ENCODE measurements around the gene RAP2C. TPM values are rescaled to one million over a fixed set of nuclear protein-coding genes. Genes with fewer than 3 reads are reported as not detected.

RAP2C gene
- total RNA-seq, 1 experiment from 2014 or later: 43.0 TPM

GRCh38 chrX:132216806-132217202 is 2.4 kb downstream of the RAP2C start:
- H3K9me3 ChIP-seq (replicated peaks): no peaks in the 10 kb centered on the region
- peak overlapping the region; percentile 92 for H3K27ac ChIP-seq
- no peak for DNase-seq (ENCODE audit: low read depth in 1 of 2, low spot score in 2 of 2)
- no peaks in the 10 kb centered on the region for H3K27me3 ChIP-seq (replicated peaks)
- H3K36me3 ChIP-seq: peaks cover 18% of the 10 kb centered on the region
- peak overlapping the region; percentile 81 for H3K4me3 ChIP-seq
- H3K4me1 ChIP-seq (replicated peaks): no peaks in the 10 kb centered on the region; the same call in 1 of the 2 replicates

GRCh38 chrX:132216283-132216682 is 3.0 kb downstream of the RAP2C start:
- no peak for DNase-seq (ENCODE audit: low read depth in 1 of 2, low spot score in 2 of 2)
- Histone ChIP-seq H3K27me3 (replicated peaks) (no peaks in the 10 kb centered on the region), H3K36me3 (peaks cover 18% of the 10 kb centered on the region), H3K4me3 (peak overlapping the region; percentile 81), H3K27ac (no peak overlapping the region), H3K9me3 (replicated peaks) (no peaks in the 10 kb centered on the region), H3K4me1 (replicated peaks) (no peaks in the 10 kb centered on the region; the same call in 1 of the 2 replicates)

GRCh38 chrX:132214518-132214917 is 4.7 kb downstream of the RAP2C start:
- no peak for DNase-seq (ENCODE audit: low read depth in 1 of 2, low spot score in 2 of 2)
- Histone ChIP-seq H3K9me3 (replicated peaks) (no peaks in the 10 kb centered on the region), H3K4me3 (no peak overlapping the region), H3K27ac (no peak overlapping the region), H3K27me3 (replicated peaks) (no peaks in the 10 kb centered on the region), H3K4me1 (replicated peaks) (no peaks in the 10 kb centered on the region; the same call in 1 of the 2 replicates), H3K36me3 (peaks cover 18% of the 10 kb centered on the region)

GRCh38 chrX:132209527-132209926 is 9.7 kb downstream of the RAP2C start:
- H3K9me3 ChIP-seq (replicated peaks): no peaks in the 10 kb centered on the region
- no peak overlapping the region for H3K4me3 ChIP-seq
- H3K36me3 ChIP-seq: peaks cover 16% of the 10 kb centered on the region
- no peaks in the 10 kb centered on the region for H3K4me1 ChIP-seq (replicated peaks)
- H3K27ac ChIP-seq: no peak overlapping the region
- no peaks in the 10 kb centered on the region for H3K27me3 ChIP-seq (replicated peaks)
- no peak for DNase-seq (ENCODE audit: low read depth in 1 of 2, low spot score in 2 of 2)

GRCh38 chrX:132208422-132208821 is 10.8 kb downstream of the RAP2C start:
- DNase-seq (ENCODE audit: low read depth in 1 of 2, low spot score in 2 of 2): no peak
- Histone ChIP-seq H3K4me3 (no peak overlapping the region), H3K27me3 (replicated peaks) (no peaks in the 10 kb centered on the region), H3K4me1 (replicated peaks) (no peaks in the 10 kb centered on the region), H3K27ac (no peak overlapping the region), H3K36me3 (peaks cover 9% of the 10 kb centered on the region), H3K9me3 (replicated peaks) (no peaks in the 10 kb centered on the region)

- Histone ChIP-seq H3K27ac (no peak overlapping the region), H3K27me3 (replicated peaks) (no peaks in the 10 kb centered on the region), H3K9me3 (replicated peaks) (no peaks in the 10 kb centered on the region), H3K36me3 (peaks cover 7% of the 10 kb centered on the region), H3K4me1 (replicated peaks) (no peaks in the 10 kb centered on the region), H3K4me3 (no peak overlapping the region)
- DNase-seq (ENCODE audit: low read depth in 1 of 2, low spot score in 2 of 2): no peak
Measured at GRCh38 chrX:132207996-132208395, 11.3 kb downstream of the RAP2C start.

GRCh38 chrX:132206259-132206658 is 13.0 kb downstream of the RAP2C start:
- Histone ChIP-seq H3K27me3 (replicated peaks) (no peaks in the 10 kb centered on the region), H3K27ac (no peak overlapping the region), H3K36me3 (no peaks in the 10 kb centered on the region), H3K9me3 (replicated peaks) (no peaks in the 10 kb centered on the region), H3K4me3 (no peak overlapping the region), H3K4me1 (replicated peaks) (no peaks in the 10 kb centered on the region)
- DNase-seq (ENCODE audit: low read depth in 1 of 2, low spot score in 2 of 2): no peak

- Histone ChIP-seq H3K4me3 (no peak overlapping the region), H3K36me3 (no peaks in the 10 kb centered on the region), H3K27me3 (replicated peaks) (no peaks in the 10 kb centered on the region), H3K9me3 (replicated peaks) (no peaks in the 10 kb centered on the region), H3K4me1 (replicated peaks) (no peaks in the 10 kb centered on the region), H3K27ac (no peak overlapping the region)
- DNase-seq (ENCODE audit: low read depth in 1 of 2, low spot score in 2 of 2): no peak
Measured at GRCh38 chrX:132204629-132205028, 14.6 kb downstream of the RAP2C start.

- Histone ChIP-seq H3K4me3 (no peak overlapping the region), H3K4me1 (replicated peaks) (no peaks in the 10 kb centered on the region), H3K27me3 (replicated peaks) (no peaks in the 10 kb centered on the region), H3K36me3 (no peaks in the 10 kb centered on the region), H3K27ac (no peak overlapping the region), H3K9me3 (replicated peaks) (no peaks in the 10 kb centered on the region)
- no peak for DNase-seq (ENCODE audit: low read depth in 1 of 2, low spot score in 2 of 2)
Measured at GRCh38 chrX:132200976-132201375, 18.3 kb downstream of the RAP2C start.

GRCh38 chrX:132199941-132200340 is 19.3 kb downstream of the RAP2C start:
- H3K36me3 ChIP-seq: no peaks in the 10 kb centered on the region
- no peaks in the 10 kb centered on the region for H3K4me1 ChIP-seq (replicated peaks)
- H3K27ac ChIP-seq: no peak overlapping the region
- no peaks in the 10 kb centered on the region for H3K9me3 ChIP-seq (replicated peaks)
- H3K4me3 ChIP-seq: no peak overlapping the region
- no peak for DNase-seq (ENCODE audit: low read depth in 1 of 2, low spot score in 2 of 2)
- H3K27me3 ChIP-seq (replicated peaks): no peaks in the 10 kb centered on the region

- Histone ChIP-seq H3K27ac (no peak overlapping the region), H3K4me3 (no peak overlapping the region), H3K36me3 (no peaks in the 10 kb centered on the region), H3K4me1 (replicated peaks) (no peaks in the 10 kb centered on the region), H3K27me3 (replicated peaks) (no peaks in the 10 kb centered on the region), H3K9me3 (replicated peaks) (no peaks in the 10 kb centered on the region)
- DNase-seq (ENCODE audit: low read depth in 1 of 2, low spot score in 2 of 2): no peak
Measured at GRCh38 chrX:132193872-132194574, 25.2 kb downstream of the RAP2C start.

- no peaks in the 10 kb centered on the region for H3K4me1 ChIP-seq (replicated peaks)
- H3K4me3 ChIP-seq: no peak overlapping the region
- H3K27ac ChIP-seq: no peak overlapping the region
- H3K27me3 ChIP-seq (replicated peaks): no peaks in the 10 kb centered on the region
- H3K9me3 ChIP-seq (replicated peaks): no peaks in the 10 kb centered on the region
- DNase-seq (ENCODE audit: low read depth in 1 of 2, low spot score in 2 of 2): no peak
- no peaks in the 10 kb centered on the region for H3K36me3 ChIP-seq
Measured at GRCh38 chrX:132191938-132192337, 27.3 kb downstream of the RAP2C start.

- DNase-seq (ENCODE audit: low read depth in 1 of 2, low spot score in 2 of 2): no peak
- Histone ChIP-seq H3K36me3 (no peaks in the 10 kb centered on the region), H3K27me3 (replicated peaks) (no peaks in the 10 kb centered on the region), H3K27ac (no peak overlapping the region), H3K9me3 (replicated peaks) (no peaks in the 10 kb centered on the region), H3K4me3 (no peak overlapping the region), H3K4me1 (replicated peaks) (no peaks in the 10 kb centered on the region)
Measured at GRCh38 chrX:132188175-132188574, 31.1 kb downstream of the RAP2C start.

- Histone ChIP-seq H3K36me3 (no peaks in the 10 kb centered on the region), H3K27ac (no peak overlapping the region), H3K9me3 (replicated peaks) (no peaks in the 10 kb centered on the region), H3K4me1 (replicated peaks) (no peaks in the 10 kb centered on the region), H3K4me3 (no peak overlapping the region), H3K27me3 (replicated peaks) (no peaks in the 10 kb centered on the region)
- no peak for DNase-seq (ENCODE audit: low read depth in 1 of 2, low spot score in 2 of 2)
Measured at GRCh38 chrX:132187451-132187850, 31.8 kb downstream of the RAP2C start.

GRCh38 chrX:132184871-132185270 is 34.4 kb downstream of the RAP2C start:
- no peak for DNase-seq (ENCODE audit: low read depth in 1 of 2, low spot score in 2 of 2)
- Histone ChIP-seq H3K27ac (no peak overlapping the region), H3K9me3 (replicated peaks) (no peaks in the 10 kb centered on the region), H3K4me1 (replicated peaks) (no peaks in the 10 kb centered on the region), H3K36me3 (no peaks in the 10 kb centered on the region), H3K4me3 (no peak overlapping the region), H3K27me3 (replicated peaks) (no peaks in the 10 kb centered on the region)
